Endothelial cell of umbilical vein (primary cell): ENCODE data around the gene GRID2.

ENCODE experiments used
- CTCF ChIP-seq, 2 donors: IDR thresholded peaks; 1 replicate in 1 of 2; 2 replicates in 1 of 2; pipeline ENCODE4 v1.5.1; 2011; ENCODE audit warnings: low read length in 2 of 2, mild to moderate bottlenecking in 2 of 2, moderate library complexity in 2 of 2, control low read depth in 1 of 2, inconsistent platforms in 1 of 2, low read depth in 1 of 2; ENCODE audit not compliant: insufficient read depth in 1 of 2; ENCODE audit errors: extremely low read depth in 1 of 2
- EZH2 ChIP-seq: IDR thresholded peaks from 2 replicates; pipeline ENCODE4 v1.6.1; 2012; ENCODE audit warnings: borderline replicate concordance, low read depth, mild to moderate bottlenecking, moderate library complexity, low read length, inconsistent platforms; ENCODE audit not compliant: severe bottlenecking

- TF ChIP-seq EZH2 (no peak), CTCF (IDR thresholded peaks at IDR 0.05; ENCODE audit: extremely low read depth in 1 of 2, insufficient read depth in 1 of 2, low read depth in 1 of 2, low read length in 2 of 2) (no peak)
Measured at GRCh38 chr4:93169966-93170365, 866.2 kb downstream of the GRID2 start.
